HepG2 (cell line): Measurements from ENCODE around the gene MINDY1. TPM values are rescaled to one million over a fixed set of nuclear protein-coding genes. Genes with fewer than 3 reads are reported as not detected.
A peak's percentile ranks its signal among the peaks of the same experiment; 100 is the strongest.

Experiments used
- ARNT2 ChIP-seq: sonication (generic); formaldehyde crosslinking; IDR thresholded peaks from 2 replicates; pipeline ENCODE4 v1.8.0; 2022; ENCODE audit warnings: mild to moderate bottlenecking, low read depth, missing genetic modification reagents, moderate library complexity
- GABPA ChIP-seq, 2 experiments: IDR thresholded peaks; 2 replicates each; pipeline ENCODE4 v1.6.1; 2011 to 2016; ENCODE audit warnings: low read depth in 2 of 2, low read length in 1 of 2, missing biosample characterization in 1 of 2, missing genetic modification characterization in 1 of 2
- GRHL1 ChIP-seq: sonication (generic); formaldehyde crosslinking; conservative IDR thresholded peaks from 2 replicates; pipeline ENCODE4 v1.8.0; 2022; ENCODE audit warnings: missing genetic modification reagents
- IKZF4 ChIP-seq: sonication (generic); formaldehyde crosslinking; IDR thresholded peaks from 2 replicates; pipeline ENCODE4 v1.5.1; 2020; ENCODE audit warnings: borderline replicate concordance, mild to moderate bottlenecking, low read depth, missing genetic modification reagents; ENCODE audit errors: not compliant biosample characterization
- IKZF5 ChIP-seq: IDR thresholded peaks from 2 replicates; pipeline ENCODE4 v1.6.1; 2018; ENCODE audit warnings: missing genetic modification reagents, mild to moderate bottlenecking, missing compliant biosample characterization
- PBX3 ChIP-seq: sonication (generic); formaldehyde crosslinking; IDR thresholded peaks from 2 replicates; pipeline ENCODE4 v1.8.1; 2023; ENCODE audit warnings: missing genetic modification reagents, inconsistent platforms, borderline replicate concordance
- RARA ChIP-seq: IDR thresholded peaks from 2 replicates; pipeline ENCODE4 v1.6.1; 2016; ENCODE audit warnings: missing genetic modification reagents, missing compliant biosample characterization
- RERE ChIP-seq: IDR thresholded peaks from 2 replicates; pipeline ENCODE4 v1.6.1; 2016; ENCODE audit warnings: low read depth, missing genetic modification reagents, missing compliant biosample characterization
- SAFB2 ChIP-seq: sonication (generic); formaldehyde crosslinking; IDR thresholded peaks from 2 replicates; pipeline ENCODE4 v1.5.1; 2020; ENCODE audit warnings: missing genetic modification reagents, low read depth, mild to moderate bottlenecking, borderline replicate concordance
- WIZ ChIP-seq: sonication (generic); formaldehyde crosslinking; IDR thresholded peaks from 2 replicates; pipeline ENCODE4 v1.5.1; 2020; ENCODE audit warnings: mild to moderate bottlenecking, missing genetic modification reagents
- ZNF292 ChIP-seq: sonication (generic); formaldehyde crosslinking; IDR thresholded peaks from 2 replicates; pipeline ENCODE4 v1.8.1; 2022; ENCODE audit warnings: mild to moderate bottlenecking, low read depth, missing genetic modification reagents, borderline replicate concordance
- ZNF605 ChIP-seq: sonication (generic); formaldehyde crosslinking; IDR thresholded peaks from 2 replicates; pipeline ENCODE4 v1.8.0; 2022; ENCODE audit warnings: mild to moderate bottlenecking, missing genetic modification reagents
- ZNF770 ChIP-seq: sonication (generic); formaldehyde crosslinking; IDR thresholded peaks from 2 replicates; pipeline ENCODE4 v1.5.0; 2020; ENCODE audit warnings: mild to moderate bottlenecking, missing genetic modification reagents
- ZNF839 ChIP-seq: sonication (generic); formaldehyde crosslinking; IDR thresholded peaks from 2 replicates; pipeline ENCODE4 v1.4.0; 2020; ENCODE audit warnings: missing genetic modification reagents, mild to moderate bottlenecking, borderline replicate concordance
- polyA plus RNA-seq, 8 experiments: library from polyadenylated mRNA; depleted of rRNA in 3 of 8; stranded (reverse) in 7 of 8; unstranded in 1 of 8; fragments of >200 nt; fragmentation: Illumina TruSeq in 4 of 8; extraction: Trizol in 4 of 8; gene quantifications; 2 replicates each; pipeline versions ENCODE4 v1.2.1 to v1.2.3, GENCODE V29; 2011 to 2016; ENCODE audit warnings: low read depth in 4 of 8, missing spikeins in 1 of 8, mixed read lengths in 1 of 8; ENCODE audit not compliant: insufficient read depth in 1 of 8
- total RNA-seq, 5 experiments: library from RNA; depleted of rRNA; stranded (reverse); fragments of >200 nt; fragmentation: Illumina TruSeq; extraction: Trizol; gene quantifications; 2 replicates each; pipeline ENCODE4 v1.2.3, GENCODE V29; 2016; ENCODE audit warnings: low read depth in 1 of 5

MINDY1 gene
- total and polyA plus RNA-seq, 2 of the 13 experiments (the other 11 are each of a cell fraction or from before 2014, with no cell fraction given) = 11.1 to 15.0 TPM

- TF ChIP-seq RERE (no peak), GRHL1 (CRISPR knock-in tag) (no peak), ZNF605 (no peak), ZNF770 (CRISPR knock-in tag) (peak; percentile 65), RARA (CRISPR knock-in tag) (0 out of 2 replicates have a peak, but pooled peaks have one; percentile 11), IKZF5 (CRISPR knock-in tag) (peak; percentile 75; the same call in 1 of the 2 replicates), WIZ (no peak), SAFB2 (CRISPR knock-in tag) (no peak), PBX3 (CRISPR knock-in tag) (no peak), IKZF4 (no peak), ZNF839 (no peak), ARNT2 (no peak), GABPA (IDR thresholded peaks at IDR 0.05; ENCODE audit: low read depth, low read length) (no peak), GABPA (CRISPR knock-in tag; IDR thresholded peaks at IDR 0.05; ENCODE audit: low read depth) (peak; percentile 46; the same call in 1 of the 2 replicates), ZNF292 (CRISPR knock-in tag) (no peak)
Measured at GRCh38 chr1:150979092-150980056, 27.3 kb downstream of the MINDY1 start (continued).
